H1 (cell line): ENCODE measurements around the gene ZNF69. TPM values are rescaled to one million over a fixed set of nuclear protein-coding genes. Genes with fewer than 3 reads are reported as not detected.

Experiments
- CTCF ChIA-PET: fragments of 300-600 bp; sonication (Branson Sonifier 250); formaldehyde crosslinking; loops from one replicate; lab custom pipeline; 2021; ENCODE audit not compliant: partially characterized antibody; lab: Charles Lee
- POLR2A ChIA-PET: fragments of 300-600 bp; sonication (Branson Sonifier 250); formaldehyde crosslinking; loops from one replicate; lab custom pipeline; 2021; ENCODE audit warnings: inconsistent platforms; ENCODE audit not compliant: partially characterized antibody; lab: Charles Lee
- DNase-seq, 2 experiments: peaks; one replicate each; pipeline versions ENCODE4 v3.0.0 to v3.0.0-alpha.2; 2010 to 2022; ENCODE audit warnings: low spot score in 2 of 2, low read depth in 1 of 2, mixed read lengths in 1 of 2
- FAIRE-seq: peaks from 2 replicates; lab custom pipeline; 2011; peaks lifted over from hg19 to GRCh38; lab: Jason Lieb, UNC
- H2AFZ ChIP-seq: 2 replicates; pipeline ENCODE4 v1.8.1; 2012; ENCODE audit warnings: low read length, inconsistent platforms
- H2AK5ac ChIP-seq: 2 replicates; pipeline ENCODE4 v1.6.1; 2013; ENCODE audit warnings: low read depth, low read length
- H2BK120ac ChIP-seq: replicated peaks from 2 replicates; pipeline ENCODE3; 2013; ENCODE audit warnings: low read depth, low read length, inconsistent platforms
- H2BK12ac ChIP-seq: 2 replicates; pipeline ENCODE4 v1.6.1; 2013; ENCODE audit warnings: low read depth, low read length
- H2BK15ac ChIP-seq: 2 replicates; pipeline ENCODE4 v1.6.1; 2013; ENCODE audit warnings: low read length
- H2BK20ac ChIP-seq: 2 replicates; pipeline ENCODE4 v1.6.1; 2013; ENCODE audit warnings: low read length
- H2BK5ac ChIP-seq: 2 replicates; pipeline ENCODE4 v1.6.1; 2013; ENCODE audit warnings: low read depth, low read length
- H3K14ac ChIP-seq: 2 replicates; pipeline ENCODE4 v1.6.1; 2013; ENCODE audit warnings: inconsistent platforms; ENCODE audit not compliant: insufficient read length
- H3K18ac ChIP-seq: 2 replicates; pipeline ENCODE4 v1.6.1; 2013; ENCODE audit warnings: low read length; ENCODE audit errors: extremely low read depth
- H3K23ac ChIP-seq: 2 replicates; pipeline ENCODE4 v1.6.1; 2013; ENCODE audit warnings: inconsistent platforms; ENCODE audit not compliant: insufficient read length
- H3K23me2 ChIP-seq: 2 replicates; pipeline ENCODE4 v1.6.1; 2013; ENCODE audit warnings: low read depth, low read length
- H3K27ac ChIP-seq: 2 replicates; pipeline ENCODE4 v1.6.1; 2011; ENCODE audit warnings: low read depth, low read length, inconsistent platforms
- H3K27me3 ChIP-seq, 4 experiments: replicated peaks in 1 of 4; 1 replicate in 1 of 4; 2 replicates in 3 of 4; pipeline versions ENCODE4 v1.6.1 to v1.8.1; 2011 to 2013; ENCODE audit warnings: low read length in 3 of 4, mild to moderate bottlenecking in 3 of 4, inconsistent platforms in 2 of 4, mixed read lengths in 2 of 4, moderate library complexity in 1 of 4; ENCODE audit not compliant: control insufficient read depth in 3 of 4, insufficient read depth in 3 of 4; ENCODE audit errors: extremely low read depth in 1 of 4
- H3K36me3 ChIP-seq, 4 experiments: 2 replicates each; pipeline versions ENCODE4 v1.6.1 to v1.8.1; 2011 to 2013; ENCODE audit warnings: mild to moderate bottlenecking in 4 of 4, low read length in 3 of 4, moderate library complexity in 2 of 4, control low read depth in 1 of 4, inconsistent platforms in 1 of 4; ENCODE audit not compliant: insufficient read depth in 4 of 4, control insufficient read depth in 2 of 4
- H3K4ac ChIP-seq: replicated peaks from 2 replicates; pipeline ENCODE3; 2013; ENCODE audit warnings: low read length, low read depth, mixed read lengths, inconsistent platforms; ENCODE audit not compliant: insufficient read length
- H3K4me1 ChIP-seq, 4 experiments: replicated peaks in 1 of 4; 1 replicate in 1 of 4; 2 replicates in 3 of 4; pipeline versions ENCODE4 v1.6.1 to v1.8.1; 2011 to 2013; ENCODE audit warnings: low read length in 3 of 4, inconsistent platforms in 2 of 4, mixed read lengths in 1 of 4; ENCODE audit not compliant: insufficient read depth in 4 of 4, control insufficient read depth in 3 of 4
- H3K4me2 ChIP-seq, 2 experiments: 2 replicates each; pipeline versions ENCODE4 v1.6.1 to v1.8.1; 2011 to 2013; ENCODE audit warnings: low read depth in 2 of 2, low read length in 2 of 2, control low read depth in 1 of 2, inconsistent platforms in 1 of 2, mild to moderate bottlenecking in 1 of 2; ENCODE audit not compliant: insufficient read depth in 1 of 2
- H3K4me3 ChIP-seq, 4 experiments: fragments of 200-600, 300-600 bp in 1 of 4; sonication (generic), shearing (Covaris generic), sonication (Bioruptor Twin) in 1 of 4; 2 replicates each; pipeline versions ENCODE4 v1.5.1 to v1.8.1; 2011 to 2016; ENCODE audit warnings: low read length in 4 of 4, low read depth in 3 of 4, control low read depth in 2 of 4, inconsistent platforms in 2 of 4, mild to moderate bottlenecking in 2 of 4, mixed read lengths in 1 of 4, moderate library complexity in 1 of 4; ENCODE audit not compliant: insufficient read depth in 2 of 4; ENCODE audit errors: extremely low read depth in 1 of 4
- H3K56ac ChIP-seq: replicated peaks from 2 replicates; pipeline ENCODE3; 2013; ENCODE audit warnings: low read depth, mild to moderate bottlenecking, mixed read lengths, low read length, inconsistent platforms; ENCODE audit not compliant: insufficient read length
- H3K79me1 ChIP-seq: 2 replicates; pipeline ENCODE4 v1.6.1; 2013; ENCODE audit warnings: low read depth, low read length, control low read depth
- H3K79me2 ChIP-seq, 2 experiments: 2 replicates each; pipeline versions ENCODE4 v1.6.1 to v1.8.1; 2012 to 2013; ENCODE audit warnings: low read length in 2 of 2, mild to moderate bottlenecking in 2 of 2, inconsistent platforms in 1 of 2; ENCODE audit not compliant: insufficient read depth in 2 of 2, control insufficient read depth in 1 of 2
- H3K9ac ChIP-seq, 4 experiments: replicated peaks in 1 of 4; 1 replicate in 1 of 4; 2 replicates in 3 of 4; pipeline versions ENCODE4 v1.6.1 to v1.8.1; 2011 to 2013; ENCODE audit warnings: low read depth in 3 of 4, low read length in 3 of 4, control low read depth in 2 of 4, mild to moderate bottlenecking in 2 of 4, moderate library complexity in 2 of 4, inconsistent platforms in 1 of 4; ENCODE audit errors: extremely low read depth in 1 of 4
- H3K9me3 ChIP-seq, 2 experiments: 2 replicates each; pipeline versions ENCODE4 v1.6.1 to v1.8.1; 2012 to 2013; ENCODE audit warnings: mild to moderate bottlenecking in 2 of 2, moderate library complexity in 2 of 2, control low read depth in 1 of 2, inconsistent platforms in 1 of 2, low read depth in 1 of 2, low read length in 1 of 2, mixed read lengths in 1 of 2; ENCODE audit not compliant: insufficient read depth in 2 of 2
- H4K20me1 ChIP-seq, 2 experiments: replicated peaks in 1 of 2; 2 replicates each; pipeline versions ENCODE3 to v1.8.1; 2011 to 2013; ENCODE audit warnings: inconsistent platforms in 2 of 2, low read length in 2 of 2, mild to moderate bottlenecking in 1 of 2; ENCODE audit not compliant: insufficient read depth in 2 of 2, control insufficient read depth in 1 of 2
- H4K5ac ChIP-seq: 2 replicates; pipeline ENCODE4 v1.6.1; 2013; ENCODE audit warnings: low read length, low read depth, mixed read lengths, inconsistent platforms; ENCODE audit not compliant: insufficient read length
- H4K8ac ChIP-seq: 2 replicates; pipeline ENCODE4 v1.8.0; 2013; ENCODE audit warnings: mild to moderate bottlenecking, moderate library complexity, low read length, inconsistent platforms; ENCODE audit not compliant: insufficient read depth; ENCODE audit errors: extremely low read depth
- H4K91ac ChIP-seq: replicated peaks from 2 replicates; pipeline ENCODE3; 2013; ENCODE audit warnings: low read length, mixed read lengths, inconsistent platforms; ENCODE audit not compliant: insufficient read length
- CHD1 ChIP-seq: IDR thresholded peaks from 2 replicates; pipeline ENCODE4 v1.6.1; 2012; ENCODE audit warnings: low read depth, low read length, improper control_type of control experiment
- CREB1 ChIP-seq: IDR thresholded peaks from 2 replicates; pipeline ENCODE4 v1.6.1; 2012; ENCODE audit warnings: inconsistent platforms
- CTCF ChIP-seq, 3 experiments: IDR thresholded peaks; 1 replicate in 2 of 3; 2 replicates in 1 of 3; pipeline versions ENCODE4 v1.5.1 to v1.6.1; 2011; ENCODE audit warnings: low read length in 3 of 3, mild to moderate bottlenecking in 3 of 3, inconsistent platforms in 2 of 3, low read depth in 1 of 3, moderate library complexity in 1 of 3; ENCODE audit not compliant: insufficient read depth in 1 of 3; ENCODE audit errors: control extremely low read depth in 1 of 3
- EP300 ChIP-seq, 2 experiments: IDR thresholded peaks; 1 replicate in 1 of 2; 2 replicates in 1 of 2; pipeline ENCODE4 v1.6.1; 2011 to 2012; ENCODE audit warnings: low read depth in 2 of 2, low read length in 2 of 2, mild to moderate bottlenecking in 2 of 2, borderline replicate concordance in 1 of 2, inconsistent platforms in 1 of 2, moderate library complexity in 1 of 2
- POLR2AphosphoS5 ChIP-seq: IDR thresholded peaks from 2 replicates; pipeline ENCODE4 v1.6.1; 2011; ENCODE audit warnings: low read depth, low read length
- POU5F1 ChIP-seq: IDR thresholded peaks from 2 replicates; pipeline ENCODE4 v1.6.1; 2011; ENCODE audit warnings: low read depth, mild to moderate bottlenecking, low read length, moderate library complexity
- RBBP5 ChIP-seq: IDR thresholded peaks from 2 replicates; pipeline ENCODE4 v1.7.1; 2012; ENCODE audit warnings: low read depth, mild to moderate bottlenecking, inconsistent platforms, low read length, moderate library complexity, borderline replicate concordance
- SIN3A ChIP-seq, 2 experiments: IDR thresholded peaks in 1 of 2; conservative IDR thresholded peaks in 1 of 2; 2 replicates each; pipeline ENCODE4 v1.6.1; 2011 to 2012; ENCODE audit warnings: low read length in 2 of 2, improper control_type of control experiment in 1 of 2, low read depth in 1 of 2, mild to moderate bottlenecking in 1 of 2
- TAF1 ChIP-seq: IDR thresholded peaks from 2 replicates; pipeline ENCODE4 v1.6.1; 2011; ENCODE audit warnings: mild to moderate bottlenecking, low read depth, low read length
- WGBS, 2 experiments: shearing (Covaris generic) in 1 of 2; methylation state at CpG; one replicate each; pipeline versions ENCODE4 v1.1.6 to v1.1.7; 2013 to 2015; ENCODE audit warnings: low lambda C conversion rate in 2 of 2, mixed read lengths in 2 of 2, inconsistent platforms in 1 of 2, low coverage in 1 of 2, missing lambda C conversion rate in 1 of 2; ENCODE audit not compliant: insufficient replicate concordance in 2 of 2, insufficient coverage in 1 of 2, insufficient read length in 1 of 2; ENCODE audit errors: extremely low coverage in 1 of 2, missing lambda C conversion rate in 1 of 2; 5-methylcytosine and 5-hydroxymethylcytosine counted together
- polyA plus RNA-seq, 7 experiments: library from polyadenylated mRNA; depleted of rRNA in 3 of 7; stranded (reverse) in 5 of 7; unstranded in 2 of 7; fragments of >200 nt in 5 of 7; fragments of 200-250 nt in 2 of 7; gene quantifications; 1 replicate in 5 of 7; 2 replicates in 1 of 7; 4 replicates in 1 of 7; pipeline versions ENCODE4 v1.2.1 to v1.2.3, GENCODE V29; 2011 to 2013; ENCODE audit warnings: missing spikeins in 2 of 7, mixed read lengths in 2 of 7
- total RNA-seq: library from RNA; stranded (reverse); fragmentation: NEBNext Ultra II Directional; extraction: Animal tissue kit (Norgen Biotek cat#: 25700); gene quantifications from 2 replicates; pipeline ENCODE4 v1.2.1, GENCODE V29; 2021

ZNF69 gene
- total and polyA plus RNA-seq, 2 of the 8 experiments (the other 6 are each of a cell fraction or from before 2014, with no cell fraction given), result 5.6 to 22.8 TPM

- H3K56ac ChIP-seq, result no peak overlapping the region
- H3K9me3 ChIP-seq, result peaks cover 0 to 3% of the 10 kb centered on the region in 2 experiments; a peak in 1 of 4 replicates
- H3K23ac ChIP-seq, result no peak overlapping the region
- H2AK5ac ChIP-seq, result no peak overlapping the region
- no peak overlapping the region for H3K27ac ChIP-seq
- no peak overlapping the region for H2BK12ac ChIP-seq
- H3K9ac ChIP-seq, result no peak overlapping the region
- no peaks in the 10 kb centered on the region for H3K79me2 ChIP-seq
- CTCF ChIA-PET, result interaction anchor here (0.5 to 12.8 kb wide), 12 partner anchors 40 to 932 kb away, joined by 3 to 169 read pairs (median 5); partner anchors contain the start of gene ZNF700
- H2AFZ ChIP-seq, result no peak overlapping the region
- H4K20me1 ChIP-seq, result no peaks in the 10 kb centered on the region
- H2BK5ac ChIP-seq, result no peak overlapping the region
- no peak overlapping the region for H2BK120ac ChIP-seq
- H3K4me1 ChIP-seq, result peaks cover 4 to 5% (median 4%) of the 10 kb centered on the region in 4 experiments; a peak in 6 of 7 replicates
- no peak for DNase-seq
- peaks cover 4% of the 10 kb centered on the region; the same call in 1 of the 2 replicates for H3K23me2 ChIP-seq
- FAIRE-seq, result no peak
- no peak overlapping the region for H4K5ac ChIP-seq
- no peak overlapping the region for H3K4me2 ChIP-seq
- H4K8ac ChIP-seq, result no peak overlapping the region
- no peaks in the 10 kb centered on the region for H3K79me1 ChIP-seq
- no peak overlapping the region for H3K4ac ChIP-seq
- H2BK20ac ChIP-seq, result no peak overlapping the region
- H3K18ac ChIP-seq, result no peak overlapping the region
- no peak overlapping the region for H3K4me3 ChIP-seq
- no peaks in the 10 kb centered on the region; a peak in 2 of 7 replicates for H3K27me3 ChIP-seq
- H2BK15ac ChIP-seq, result no peak overlapping the region
- H3K36me3 ChIP-seq, result no peaks in the 10 kb centered on the region
- no peak overlapping the region for H4K91ac ChIP-seq
- no peak overlapping the region for H3K14ac ChIP-seq
- 93% methylated on average over 2 of the region's 2 CpGs; no CpG with 5 or more reads in 1 of the 2 experiments for WGBS, 2 experiments
- POLR2A ChIA-PET, result interaction anchor here (0.8 to 11.6 kb wide), 5 partner anchors 41 to 258 kb away, joined by 3 to 65 read pairs (median 4); partner anchors contain the start of genes ZNF20, ZNF844 and ZNF878
- TF ChIP-seq CREB1 (no peak), RBBP5 (no peak), TAF1 (no peak), CTCF (IDR thresholded peaks at IDR 0.05; ENCODE audit: control extremely low read depth in 1 of 3, insufficient read depth in 1 of 3, low read depth in 1 of 3, low read length in 3 of 3) (no peak), POU5F1 (no peak), EP300 (IDR thresholded peaks at IDR 0.05; ENCODE audit: borderline replicate concordance in 1 of 2, low read depth in 2 of 2, low read length in 2 of 2) (no peak), CHD1 (no peak), SIN3A (conservative IDR thresholded peaks at IDR 0.05 in 1 of 2, IDR thresholded peaks at IDR 0.05 in 1 of 2; ENCODE audit: low read depth in 1 of 2, low read length in 2 of 2) (no peak), POLR2AphosphoS5 (no peak)
Measured at GRCh38 chr19:11882606-11883005, 5.0 kb upstream of the ZNF69 start.
